Stimulated activated CD4-positive, alpha-beta T cell treated with anti-CD3 and anti-CD28 coated beads, Interleukin-4, amount 100 ng/mL, for 48 hours (primary cell): ENCODE data around the gene MYCN.
"Not testable (repeated sequence)": the region's sequence is repeated elsewhere in the genome, so short reads cannot be mapped to it uniquely, and the experiment has no call there.

Source experiments
- DNase-seq, 2 donors: peaks; one replicate each; pipeline ENCODE4 v3.0.0-alpha.2; 2020; ENCODE audit warnings: low read depth in 2 of 2

MYCN gene

GRCh38 chr2:15907461-15908324 lies 32.7 kb upstream of the MYCN start:
- no peak for DNase-seq

GRCh38 chr2:15908371-15908770 lies 32.0 kb upstream of the MYCN start:
- DNase-seq: no peak

- no peak for DNase-seq
Observed at GRCh38 chr2:15909157-15909556, 31.2 kb upstream of the MYCN start.

- no peak for DNase-seq
Observed at GRCh38 chr2:15909736-15910135, 30.6 kb upstream of the MYCN start.

GRCh38 chr2:15911270-15911669 lies 29.1 kb upstream of the MYCN start:
- not testable (repeated sequence) for DNase-seq

- DNase-seq: no peak
Observed at GRCh38 chr2:15911686-15912085, 28.7 kb upstream of the MYCN start.

- no peak for DNase-seq
Observed at GRCh38 chr2:15912203-15912602, 28.1 kb upstream of the MYCN start.

GRCh38 chr2:15913146-15913545 lies 27.2 kb upstream of the MYCN start:
- DNase-seq: no peak

- DNase-seq: no peak
Observed at GRCh38 chr2:15914596-15915385, 25.6 kb upstream of the MYCN start.

GRCh38 chr2:15915546-15915945 lies 24.8 kb upstream of the MYCN start:
- DNase-seq: not testable (repeated sequence)

GRCh38 chr2:15916336-15916735 lies 24.0 kb upstream of the MYCN start:
- DNase-seq: no peak

GRCh38 chr2:15918761-15919356 lies 21.5 kb upstream of the MYCN start:
- DNase-seq: no peak

GRCh38 chr2:15919716-15920434 lies 20.5 kb upstream of the MYCN start:
- no peak for DNase-seq

GRCh38 chr2:15920696-15921095 lies 19.7 kb upstream of the MYCN start:
- no peak for DNase-seq

GRCh38 chr2:15923597-15923996 lies 16.8 kb upstream of the MYCN start:
- DNase-seq: no peak

GRCh38 chr2:15925819-15926218 lies 14.5 kb upstream of the MYCN start:
- DNase-seq: no peak

- DNase-seq: no peak
Observed at GRCh38 chr2:15926252-15926651, 14.1 kb upstream of the MYCN start.

- DNase-seq: no peak
Observed at GRCh38 chr2:15927551-15928218, 12.7 kb upstream of the MYCN start.

GRCh38 chr2:15929008-15929407 lies 11.3 kb upstream of the MYCN start:
- DNase-seq: not testable (repeated sequence)

- no peak for DNase-seq
Observed at GRCh38 chr2:15929861-15930260, 10.5 kb upstream of the MYCN start.

- DNase-seq: no peak
Observed at GRCh38 chr2:15930589-15931318, 9.6 kb upstream of the MYCN start.
